ENCODE results near the gene TFF3.
"Not testable (repeated sequence)": the region's sequence is repeated elsewhere in the genome, so short reads cannot be mapped to it uniquely, and the experiment has no call there.

The TFF3 gene

DNA sequence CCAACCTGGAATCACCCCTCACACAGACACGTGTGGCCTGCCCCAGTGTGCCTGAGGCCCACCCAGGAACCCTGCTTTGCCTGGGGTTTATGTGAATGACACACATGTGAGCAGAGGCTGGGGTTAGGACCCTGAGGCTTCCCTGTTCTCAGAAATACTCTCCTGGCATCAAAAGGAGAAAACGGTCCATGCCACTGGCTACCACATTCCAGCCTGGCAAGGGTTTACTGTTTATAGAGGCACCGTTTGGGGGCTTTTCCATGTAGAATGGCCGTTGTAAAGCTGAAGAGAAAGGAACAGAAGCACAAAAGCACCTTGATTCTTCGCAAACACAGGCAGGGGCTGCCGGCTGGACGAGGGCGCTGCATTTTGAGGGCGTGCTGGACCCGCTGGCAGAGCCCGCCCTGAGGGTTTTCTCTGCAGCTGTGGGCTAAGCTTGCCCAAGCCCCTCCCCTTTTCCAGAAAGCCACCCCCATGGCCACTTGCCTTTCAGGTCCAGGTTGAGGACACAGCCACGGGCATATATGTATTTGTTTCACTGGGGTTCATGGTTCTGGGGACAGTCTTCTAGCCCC, 13.0 kb downstream of the TFF3 start:
- DNase-seq: no peak

DNA sequence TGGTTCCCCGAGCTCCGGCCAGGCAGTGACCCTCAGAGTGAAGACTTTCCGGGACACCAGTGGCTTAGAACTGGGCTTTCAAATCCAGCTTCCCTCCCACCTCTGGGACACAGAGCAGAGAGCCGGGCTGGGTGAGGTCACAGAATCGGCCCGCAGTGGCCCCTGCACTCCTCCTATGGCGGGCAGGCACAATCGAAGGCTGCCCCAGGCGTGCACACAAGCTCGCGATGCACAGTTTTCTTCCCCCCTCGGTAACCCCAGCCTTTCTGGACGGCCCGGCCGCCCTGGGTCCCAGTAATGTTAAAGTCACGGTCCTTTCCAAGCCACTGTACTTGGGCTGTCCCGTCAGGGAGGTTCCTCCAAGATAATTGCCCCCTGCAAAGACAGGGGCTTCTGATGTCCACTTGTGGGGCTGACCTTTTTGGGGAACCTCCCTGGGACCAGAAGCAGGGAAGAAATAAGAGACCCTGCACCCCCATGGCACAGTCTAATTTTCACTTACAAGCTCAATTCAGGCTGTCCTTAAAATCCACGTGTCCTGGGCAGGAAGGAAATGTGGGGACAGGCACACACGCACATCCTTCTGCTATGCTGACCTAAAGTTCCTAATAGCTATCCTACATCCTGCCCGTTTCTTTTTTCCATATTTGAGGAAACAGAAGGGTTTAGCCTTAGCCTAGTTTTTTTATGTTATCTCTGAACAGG, 13.7 kb downstream of the TFF3 start:
- no peak for DNase-seq

DNA sequence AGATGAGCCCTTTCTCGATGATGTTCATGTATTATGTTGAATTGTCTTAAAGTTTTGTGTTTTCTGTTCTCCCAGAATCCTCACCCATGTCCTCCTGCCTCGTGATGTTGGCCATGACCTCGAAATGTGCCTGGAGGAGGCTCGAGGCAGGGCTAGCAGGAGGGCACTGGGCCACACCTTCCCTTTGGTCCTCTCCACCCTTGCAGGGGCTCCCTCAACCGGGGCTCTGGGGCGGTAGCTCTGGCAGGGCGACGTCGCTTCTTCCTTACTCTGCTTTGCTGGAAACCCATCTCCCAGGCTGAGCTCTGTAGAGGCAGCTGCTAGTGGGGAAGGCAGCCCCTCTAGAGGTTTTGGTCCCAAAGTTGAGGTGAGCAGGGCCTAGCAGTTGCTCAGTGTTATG, 14.3 kb downstream of the TFF3 start:
- DNase-seq: no peak

DNA sequence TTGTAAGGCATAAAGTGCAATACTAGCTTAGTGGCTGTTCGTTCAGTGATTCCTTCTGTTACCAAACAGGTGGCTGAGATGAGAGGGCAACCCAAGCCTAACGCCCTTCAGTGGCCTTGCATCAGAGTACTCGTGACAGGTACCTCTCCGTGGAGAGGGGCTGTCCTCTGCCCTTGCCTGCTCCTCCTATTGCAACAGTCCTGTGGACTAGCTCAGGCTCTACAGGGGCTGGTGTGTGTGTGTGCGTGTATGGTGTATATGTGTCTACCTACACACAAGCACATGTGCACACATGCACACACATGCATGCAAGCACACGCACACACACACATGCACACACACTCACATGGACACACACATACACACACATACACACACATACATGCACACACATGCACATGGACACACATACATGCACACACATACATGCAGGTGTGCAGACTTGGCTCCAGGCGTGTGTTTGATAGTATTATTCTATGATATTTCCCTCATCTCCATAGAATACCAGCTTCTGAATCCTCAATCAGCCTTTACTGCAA, 15.1 kb downstream of the TFF3 start:
- DNase-seq: no peak

DNA sequence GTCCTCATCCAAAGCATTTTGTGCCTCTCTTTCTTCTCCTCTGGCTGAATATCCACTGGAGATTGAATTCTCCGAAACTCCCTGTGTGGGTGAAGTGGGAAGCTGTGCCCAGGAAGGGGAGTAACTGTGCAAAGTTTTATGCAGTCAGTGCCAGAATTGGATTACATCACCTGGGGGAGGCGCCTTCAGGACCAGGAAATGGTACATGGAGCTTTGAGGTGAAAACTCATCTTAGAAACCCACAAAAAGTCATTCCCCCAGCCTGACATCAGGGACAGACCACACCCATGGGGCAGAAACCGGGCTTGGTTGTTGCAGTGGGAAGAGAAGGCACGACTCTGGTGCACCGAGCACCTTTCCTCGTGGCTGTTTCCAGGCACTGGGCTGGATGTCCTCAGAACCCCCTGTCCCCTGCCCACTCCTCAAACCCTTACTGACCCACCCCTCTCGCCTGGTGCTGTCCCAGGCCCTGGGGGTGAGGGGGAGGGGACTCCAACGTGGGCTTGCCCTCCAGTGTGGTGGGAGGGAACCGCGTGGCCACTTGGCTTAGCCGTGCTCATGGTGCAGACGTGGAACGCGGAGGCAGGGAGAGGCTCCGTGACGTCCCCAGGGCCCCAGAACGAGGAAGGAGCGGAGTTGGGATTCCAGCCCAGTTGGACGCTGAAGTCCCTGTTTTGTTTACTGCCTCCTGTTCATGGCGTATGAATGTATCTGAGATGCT, 15.7 kb downstream of the TFF3 start:
- no peak for DNase-seq

DNA sequence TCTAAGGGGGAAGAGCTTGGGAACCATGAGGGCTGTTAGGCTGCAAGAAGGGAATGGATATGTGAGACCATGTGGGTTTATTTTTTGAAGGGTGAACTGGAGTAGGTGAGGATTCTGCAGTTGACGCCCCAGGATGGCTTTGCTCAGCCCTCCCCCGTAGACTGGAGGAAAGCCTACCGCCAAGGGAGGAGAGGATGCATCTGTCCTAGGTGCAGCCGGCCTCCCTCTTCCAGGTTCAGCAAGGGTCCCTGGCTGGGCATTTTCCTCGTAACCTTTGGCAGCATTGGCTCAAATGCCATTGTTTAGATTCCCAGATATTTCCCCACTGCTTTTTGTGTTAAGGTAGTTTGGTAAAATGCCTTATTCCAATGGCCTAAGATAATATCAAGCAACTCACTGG, 16.6 kb downstream of the TFF3 start:
- no peak for DNase-seq

DNA sequence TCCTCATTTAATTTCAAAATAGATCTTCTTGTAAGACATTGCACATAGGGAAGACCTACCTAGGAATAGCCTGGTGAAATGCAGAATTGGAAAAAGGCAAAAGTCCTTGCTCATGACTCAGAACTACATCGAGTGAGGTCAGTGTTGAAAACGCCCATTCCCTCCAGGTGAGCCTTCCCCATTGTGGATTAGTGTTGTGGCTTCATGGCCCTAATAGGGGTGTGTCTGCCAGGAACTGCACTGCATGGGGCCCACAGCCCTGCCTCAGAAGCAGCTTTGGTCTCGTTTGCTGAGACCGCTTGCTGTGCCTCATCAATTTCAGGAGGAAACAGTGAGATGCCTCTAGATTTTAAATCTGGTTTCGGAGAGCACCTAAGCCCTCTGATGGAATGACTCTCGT, 17.0 kb downstream of the TFF3 start:
- no peak for DNase-seq

DNA sequence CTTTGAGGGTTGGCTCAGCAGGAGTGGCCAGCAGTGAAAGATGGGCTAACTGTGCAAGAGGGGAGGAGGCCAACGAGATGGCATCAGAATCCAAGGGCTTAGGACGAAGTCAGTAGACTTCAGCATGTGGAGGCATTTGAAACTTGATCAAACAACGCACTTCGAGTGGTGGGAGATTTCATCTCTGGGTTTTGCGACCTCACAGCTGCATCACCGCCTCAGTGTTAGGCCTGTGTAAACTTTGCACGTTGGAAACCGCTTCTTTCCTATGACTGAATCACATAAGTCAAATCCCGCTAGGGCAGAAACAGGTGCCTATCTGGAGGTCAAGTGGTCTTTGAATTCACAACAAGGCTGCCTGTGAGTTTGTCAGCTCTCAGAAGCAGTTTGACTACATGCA, 17.8 kb downstream of the TFF3 start:
- no peak for DNase-seq

DNA sequence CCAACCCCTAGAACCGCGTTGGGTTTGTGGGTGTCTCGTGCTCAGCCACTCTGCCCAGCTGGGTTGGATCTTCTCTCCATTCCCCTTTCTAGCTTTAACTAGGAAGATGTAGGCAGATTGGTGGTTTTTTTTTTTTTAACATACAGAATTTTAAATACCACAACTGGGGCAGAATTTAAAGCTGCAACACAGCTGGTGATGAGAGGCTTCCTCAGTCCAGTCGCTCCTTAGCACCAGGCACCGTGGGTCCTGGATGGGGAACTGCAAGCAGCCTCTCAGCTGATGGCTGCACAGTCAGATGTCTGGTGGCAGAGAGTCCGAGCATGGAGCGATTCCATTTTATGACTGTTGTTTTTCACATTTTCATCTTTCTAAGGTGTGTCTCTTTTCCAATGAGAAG, 18.7 kb downstream of the TFF3 start:
- no peak for DNase-seq

DNA sequence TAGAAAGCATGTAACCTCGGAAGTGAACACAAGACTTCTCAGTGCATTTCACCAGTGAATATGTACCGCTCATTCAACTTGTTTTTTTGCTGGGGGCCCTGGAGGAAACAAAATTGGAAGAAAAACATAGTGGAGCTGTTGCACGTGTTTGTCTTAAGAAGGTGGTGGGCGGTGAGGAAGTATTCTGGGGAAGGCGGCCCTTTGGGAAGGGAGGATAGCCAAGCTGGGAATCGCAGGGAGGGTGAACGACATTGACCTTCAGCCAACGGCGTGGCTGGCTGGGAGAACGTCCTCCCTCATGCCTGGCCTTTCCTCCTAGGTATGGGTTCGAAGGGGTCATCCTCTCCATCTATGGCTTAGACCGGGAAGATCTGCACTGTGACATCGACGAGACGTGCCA, 19.4 kb downstream of the TFF3 start:
- DNase-seq: no peak

DNA sequence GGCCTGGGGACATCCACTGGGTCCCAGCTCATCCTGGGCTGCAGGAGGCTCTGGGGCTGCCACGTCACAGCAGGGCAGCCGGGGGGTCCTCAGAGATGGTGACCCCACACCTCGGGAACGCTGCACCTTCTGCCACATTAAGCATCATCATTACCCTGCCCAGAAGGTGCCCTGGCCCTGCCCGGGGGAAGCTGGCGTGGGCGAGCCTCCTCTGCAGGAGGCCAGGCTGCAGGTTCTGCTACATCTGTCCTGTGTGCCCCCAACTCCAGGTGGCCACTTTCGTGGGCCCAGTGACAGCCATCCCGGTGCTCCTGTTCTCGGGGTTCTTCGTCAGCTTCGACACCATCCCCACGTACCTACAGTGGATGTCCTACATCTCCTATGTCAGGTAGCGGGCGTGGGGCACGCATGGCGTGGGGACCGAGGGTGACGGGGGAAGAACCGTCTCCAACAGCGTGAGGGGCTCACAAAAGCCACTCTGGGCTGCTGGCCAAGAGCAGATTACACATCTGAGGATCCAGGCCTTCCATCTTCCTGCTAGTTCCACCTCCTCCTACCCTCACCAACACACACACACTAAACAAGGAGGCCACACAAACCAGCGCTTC, 20.8 kb downstream of the TFF3 start:
- no peak for DNase-seq

DNA sequence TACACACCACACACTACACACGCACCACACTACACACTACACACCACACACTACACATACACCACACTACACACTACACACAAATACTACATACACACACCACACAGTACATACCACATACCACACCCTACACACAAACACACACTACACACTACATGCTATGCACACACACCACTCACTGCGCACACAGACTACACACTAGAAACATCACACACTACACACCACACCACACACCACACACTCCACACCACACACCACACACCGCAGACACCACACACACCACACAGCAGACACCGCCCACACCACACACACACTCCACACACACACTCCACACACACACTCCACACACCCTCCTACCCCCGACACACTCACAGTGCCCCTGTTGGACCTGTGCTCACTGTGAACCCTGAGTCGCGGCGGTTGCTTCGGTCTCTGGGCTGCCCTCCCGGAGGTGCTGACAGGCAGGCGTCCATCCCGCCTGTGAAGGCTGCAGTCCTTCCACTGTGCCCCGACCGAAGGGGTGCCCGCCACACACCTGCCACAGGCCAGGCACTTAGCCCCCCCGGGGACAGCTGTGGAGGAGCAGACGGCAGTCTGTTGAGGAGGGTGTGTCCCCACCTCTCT, 21.4 kb downstream of the TFF3 start:
- no peak for DNase-seq

DNA sequence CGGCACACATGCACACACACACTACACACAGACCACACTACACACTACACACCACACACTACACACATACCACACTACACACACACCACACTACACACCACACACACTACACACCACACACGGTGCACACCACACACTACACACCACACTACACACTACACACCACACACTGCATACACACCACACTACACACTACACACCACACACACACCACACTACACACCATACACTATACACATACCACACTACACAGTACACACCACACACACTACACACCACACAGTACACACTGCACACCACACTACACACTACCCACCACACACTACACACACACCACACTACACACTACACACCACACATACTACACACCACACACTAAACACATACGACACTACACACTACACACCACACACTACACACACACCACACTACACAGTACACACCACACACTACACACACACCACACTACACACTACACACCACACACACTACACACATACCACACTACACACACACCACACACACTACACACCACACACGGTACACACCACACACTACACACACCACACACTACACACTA, 22.6 kb downstream of the TFF3 start:
- DNase-seq: not testable (repeated sequence)

DNA sequence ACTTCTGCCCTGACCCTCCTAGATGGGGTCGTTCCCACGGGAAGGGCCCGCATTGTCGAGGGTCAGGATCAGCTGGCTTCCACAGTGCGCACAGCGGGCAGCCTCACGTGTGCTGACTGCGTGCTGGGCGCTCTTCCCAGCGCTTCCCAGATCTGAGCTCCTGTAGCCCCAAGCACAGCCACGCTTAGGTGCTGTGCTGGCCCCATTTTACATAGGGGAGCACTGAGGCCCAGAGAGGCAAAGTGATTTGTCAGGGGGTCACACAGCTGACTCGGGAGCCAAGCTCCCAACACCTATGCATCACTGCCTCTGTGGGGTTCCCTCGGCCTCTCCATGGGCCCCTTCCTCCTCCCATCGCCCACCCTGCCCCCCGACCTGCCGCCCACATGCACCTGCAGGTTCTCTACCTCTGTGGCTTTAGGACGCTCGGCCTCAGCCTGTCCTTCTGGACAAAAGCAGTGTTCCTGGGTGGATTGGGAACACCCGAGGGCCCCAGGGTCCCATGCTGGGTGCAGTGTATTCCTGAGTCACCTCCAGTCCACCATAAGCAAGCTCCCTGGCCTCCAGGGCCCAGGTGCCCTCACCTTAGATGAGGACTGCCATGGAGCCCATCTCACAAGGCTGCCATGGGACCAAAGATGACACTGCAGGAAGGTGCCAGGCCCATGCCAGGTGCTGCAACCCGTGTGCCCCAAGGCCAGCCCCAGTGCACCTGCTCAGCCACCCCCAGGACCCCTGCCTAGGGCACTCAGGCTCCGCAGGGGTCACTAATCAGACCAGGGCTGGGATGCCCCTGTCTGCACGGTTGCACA, 23.3 kb downstream of the TFF3 start:
- DNase-seq: no peak

DNA sequence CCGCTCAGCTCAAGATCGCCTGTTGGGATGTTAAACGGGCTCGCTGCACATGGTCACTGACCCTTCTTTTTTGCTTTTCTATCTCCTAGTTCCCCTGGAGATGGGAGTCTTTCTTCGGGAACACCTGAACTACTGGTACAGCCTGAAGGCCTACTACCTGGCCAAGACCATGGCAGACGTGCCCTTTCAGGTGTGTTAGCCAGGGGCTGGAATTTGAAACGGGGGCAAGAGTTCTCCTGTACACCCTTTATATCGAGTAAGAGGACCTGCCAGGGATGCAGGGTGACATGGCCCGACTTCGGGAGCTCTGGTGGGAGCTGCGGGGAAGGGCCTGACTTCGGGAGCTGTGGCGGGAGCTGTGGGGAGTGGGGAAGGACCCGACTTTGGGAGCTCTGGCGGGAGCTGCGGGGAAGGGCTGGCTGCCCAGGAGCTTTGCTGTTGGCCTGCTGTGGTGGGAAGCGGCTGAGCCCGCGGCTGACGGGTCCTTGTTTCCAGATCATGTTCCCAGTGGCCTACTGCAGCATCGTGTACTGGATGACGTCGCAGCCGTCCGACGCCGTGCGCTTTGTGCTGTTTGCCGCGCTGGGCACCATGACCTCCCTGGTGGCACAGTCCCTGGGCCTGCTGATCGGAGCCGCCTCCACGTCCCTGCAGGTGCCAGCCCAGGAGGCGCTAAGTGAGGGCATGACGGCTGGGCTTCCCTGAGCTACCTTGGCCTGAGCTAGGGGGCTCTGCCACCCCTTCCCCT, 24.0 kb downstream of the TFF3 start:
- DNase-seq: no peak

DNA sequence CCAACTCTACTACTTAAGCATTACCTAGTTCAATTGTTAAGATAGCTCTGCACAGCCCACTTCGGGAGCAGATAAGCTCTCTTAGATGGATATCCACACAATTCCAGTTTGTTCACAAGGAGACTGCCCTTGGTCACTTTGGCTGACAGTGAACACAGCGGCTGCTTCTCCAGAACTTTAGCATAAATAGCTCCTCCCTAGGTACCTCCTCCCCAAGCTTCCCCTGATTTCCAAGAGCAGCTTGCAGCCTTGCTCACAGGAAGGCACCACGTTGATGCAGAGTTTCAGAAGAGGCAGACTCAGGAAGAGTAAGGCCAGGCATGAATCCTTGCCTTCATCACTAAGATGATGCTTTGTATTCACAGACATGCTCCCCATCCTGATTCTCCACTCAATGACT, 24.7 kb downstream of the TFF3 start:
- DNase-seq: no peak

DNA sequence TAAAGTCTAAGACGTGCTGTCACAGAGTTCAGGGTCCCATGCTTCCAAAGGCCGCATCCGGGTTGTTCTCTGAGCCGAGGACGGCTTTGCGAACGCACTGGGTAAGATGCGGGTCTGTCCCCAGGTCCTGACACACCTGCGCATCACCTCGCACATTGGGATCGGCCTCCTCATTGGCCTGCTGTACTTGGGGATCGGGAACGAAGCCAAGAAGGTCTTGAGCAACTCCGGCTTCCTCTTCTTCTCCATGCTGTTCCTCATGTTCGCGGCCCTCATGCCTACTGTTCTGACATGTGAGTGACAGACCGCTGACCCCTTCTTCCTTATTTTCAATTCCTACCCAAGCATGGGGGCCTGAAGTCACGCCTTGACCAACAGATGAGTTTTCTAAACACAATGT, 25.3 kb downstream of the TFF3 start:
- DNase-seq: no peak

DNA sequence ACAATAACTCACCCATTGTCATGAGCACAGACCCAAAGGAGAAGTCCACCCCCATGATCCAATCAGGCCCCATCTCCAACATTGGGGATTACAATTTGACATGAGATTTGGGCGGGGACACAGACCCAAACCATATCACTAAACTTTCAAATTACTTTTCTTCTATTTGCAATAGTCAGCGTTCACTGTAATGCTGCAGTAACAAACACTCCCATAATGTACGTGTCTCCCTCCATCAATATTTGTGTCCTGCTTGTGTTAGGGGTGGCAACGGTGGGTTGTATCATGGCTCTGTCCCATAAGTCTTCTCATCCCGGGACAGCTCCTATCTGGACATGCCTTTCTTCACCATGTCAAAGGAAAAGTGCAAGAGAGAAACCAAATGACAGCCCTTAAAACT, 26.2 kb downstream of the TFF3 start:
- no peak for DNase-seq

DNA sequence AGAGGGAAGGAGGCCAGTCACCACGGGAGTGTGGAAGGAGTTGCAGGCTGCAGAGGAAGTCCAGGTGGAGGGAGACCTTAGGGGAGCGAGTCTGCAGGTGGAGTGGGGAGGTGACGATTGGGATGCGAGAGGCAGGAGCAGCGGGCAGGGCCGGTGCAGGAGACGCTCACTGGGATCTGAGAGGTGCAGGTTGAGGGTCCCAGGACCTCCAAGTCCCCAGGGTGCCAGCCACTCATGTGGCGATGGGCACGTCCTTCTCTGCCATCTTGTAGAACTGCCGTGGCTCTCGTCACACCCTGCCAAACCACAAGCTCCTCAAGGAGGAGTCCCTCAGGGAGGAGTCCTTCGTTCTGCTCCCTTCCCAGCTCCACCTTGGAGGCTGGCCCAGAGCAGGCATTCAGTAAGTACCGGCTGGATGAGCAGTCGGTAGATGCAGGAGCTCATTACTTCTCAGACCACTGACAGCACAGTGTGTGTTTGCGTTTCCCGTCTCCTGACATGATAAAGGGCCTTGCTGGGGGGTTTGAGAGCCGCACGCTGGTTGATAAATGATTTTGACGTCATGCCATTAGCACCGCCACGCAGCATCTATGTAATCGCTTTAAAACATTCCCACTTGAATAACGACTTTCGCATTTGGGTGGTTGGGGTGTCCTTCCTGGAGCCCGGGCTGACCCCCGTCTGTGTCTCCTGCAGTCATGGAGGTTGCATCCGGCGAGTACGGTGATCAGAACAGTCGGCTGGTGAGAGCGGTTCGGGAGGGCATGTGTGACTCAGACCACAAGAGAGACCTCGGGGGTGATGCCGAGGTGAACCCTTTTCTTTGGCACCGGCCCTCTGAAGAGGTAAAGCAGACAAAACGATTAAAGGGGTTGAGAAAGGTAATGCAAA, 27.8 kb downstream of the TFF3 start:
- no peak for DNase-seq

DNA sequence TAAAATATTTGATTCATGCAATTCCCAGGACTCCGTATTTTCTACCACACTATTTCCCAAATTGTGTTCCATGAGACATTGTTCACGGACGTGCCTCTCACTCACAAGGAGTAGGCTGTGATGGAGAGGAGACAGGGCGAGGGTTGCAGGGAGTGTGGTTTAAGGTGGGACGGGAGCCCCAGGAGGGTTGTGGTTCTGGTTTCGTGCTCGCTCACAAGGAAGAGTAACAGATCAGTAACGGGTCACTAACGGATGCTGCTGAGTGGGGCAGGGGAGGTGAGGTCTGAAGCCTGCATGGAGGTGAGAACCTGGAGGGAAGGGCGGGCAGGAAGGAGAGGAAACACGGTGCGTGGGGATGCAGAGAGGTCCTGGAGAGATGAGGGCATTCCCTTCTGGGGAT, 28.8 kb downstream of the TFF3 start:
- DNase-seq: no peak
